CD4-positive, alpha-beta T cell treated with Interferon gamma for 1 hour (primary cell): ENCODE measurements around the gene ZNF497.
"Not testable (repeated sequence)": the region's sequence is repeated elsewhere in the genome, so short reads cannot be mapped to it uniquely, and the experiment has no call there.

Experiments used
- DNase-seq: peaks from one replicate; pipeline ENCODE4 v3.0.0-alpha.2; 2020

Gene ZNF497

DNA sequence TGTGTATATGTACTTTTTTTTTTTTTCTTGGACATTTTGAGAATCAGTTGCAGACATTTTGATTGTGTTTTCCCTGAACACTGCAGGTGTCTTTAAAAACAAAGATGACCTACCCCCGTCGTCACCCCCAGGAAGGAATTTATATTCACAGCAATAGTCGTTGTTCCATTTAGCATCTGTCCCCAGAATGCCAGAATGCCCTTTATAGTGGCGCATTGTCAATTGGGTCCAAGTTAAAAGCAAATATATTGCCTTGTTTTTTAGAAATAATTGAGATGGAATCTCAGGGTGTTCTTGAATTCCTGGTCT is 31.1 kb upstream of the ZNF497 start:
- DNase-seq, result no peak

DNA sequence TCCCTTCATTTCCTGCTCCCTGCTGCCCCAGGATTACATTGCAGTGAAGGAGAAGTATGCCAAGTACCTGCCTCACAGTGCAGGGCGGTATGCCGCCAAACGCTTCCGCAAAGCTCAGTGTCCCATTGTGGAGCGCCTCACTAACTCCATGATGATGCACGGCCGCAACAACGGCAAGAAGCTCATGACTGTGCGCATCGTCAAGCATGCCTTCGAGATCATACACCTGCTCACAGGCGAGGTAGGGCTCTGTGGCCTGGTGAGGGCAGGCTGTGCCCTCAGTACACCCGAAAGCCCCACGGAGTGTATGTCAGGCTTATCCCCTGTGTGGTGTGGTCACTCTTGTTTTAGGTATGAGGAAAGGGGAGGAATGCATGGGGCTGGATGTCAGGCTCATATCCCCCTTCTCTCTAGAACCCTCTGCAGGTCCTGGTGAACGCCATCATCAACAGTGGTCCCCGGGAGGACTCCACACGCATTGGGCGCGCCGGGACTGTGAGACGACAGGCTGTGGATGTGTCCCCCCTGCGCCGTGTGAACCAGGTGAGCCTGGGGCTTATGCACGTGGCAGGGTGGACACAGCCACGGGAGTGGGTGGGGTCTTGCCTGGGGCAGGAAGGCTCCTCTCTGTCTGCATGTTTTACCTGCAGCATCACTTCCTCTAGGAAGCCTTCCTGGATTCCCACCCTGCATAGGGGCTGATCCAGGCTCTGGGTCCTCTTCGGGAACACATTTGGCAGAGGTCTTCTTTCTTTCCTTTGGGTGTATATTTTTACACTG is 30.6 kb upstream of the ZNF497 start:
- no peak for DNase-seq

DNA sequence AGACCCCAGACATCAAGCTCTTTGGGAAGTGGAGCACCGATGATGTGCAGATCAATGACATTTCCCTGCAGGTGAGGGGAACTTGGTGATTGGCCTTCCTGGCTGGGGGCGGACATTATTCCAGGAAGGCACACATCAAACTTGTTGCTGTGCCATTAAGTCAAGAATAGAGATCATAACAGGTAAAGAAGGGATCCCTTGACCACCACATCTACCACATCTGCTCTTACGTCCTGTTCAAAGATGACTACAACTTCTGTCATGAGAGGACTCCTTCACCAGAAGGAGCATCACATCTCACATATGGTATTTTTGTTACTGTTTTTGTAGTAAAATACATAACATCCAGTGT is 25.6 kb upstream of the ZNF497 start:
- no peak for DNase-seq

DNA sequence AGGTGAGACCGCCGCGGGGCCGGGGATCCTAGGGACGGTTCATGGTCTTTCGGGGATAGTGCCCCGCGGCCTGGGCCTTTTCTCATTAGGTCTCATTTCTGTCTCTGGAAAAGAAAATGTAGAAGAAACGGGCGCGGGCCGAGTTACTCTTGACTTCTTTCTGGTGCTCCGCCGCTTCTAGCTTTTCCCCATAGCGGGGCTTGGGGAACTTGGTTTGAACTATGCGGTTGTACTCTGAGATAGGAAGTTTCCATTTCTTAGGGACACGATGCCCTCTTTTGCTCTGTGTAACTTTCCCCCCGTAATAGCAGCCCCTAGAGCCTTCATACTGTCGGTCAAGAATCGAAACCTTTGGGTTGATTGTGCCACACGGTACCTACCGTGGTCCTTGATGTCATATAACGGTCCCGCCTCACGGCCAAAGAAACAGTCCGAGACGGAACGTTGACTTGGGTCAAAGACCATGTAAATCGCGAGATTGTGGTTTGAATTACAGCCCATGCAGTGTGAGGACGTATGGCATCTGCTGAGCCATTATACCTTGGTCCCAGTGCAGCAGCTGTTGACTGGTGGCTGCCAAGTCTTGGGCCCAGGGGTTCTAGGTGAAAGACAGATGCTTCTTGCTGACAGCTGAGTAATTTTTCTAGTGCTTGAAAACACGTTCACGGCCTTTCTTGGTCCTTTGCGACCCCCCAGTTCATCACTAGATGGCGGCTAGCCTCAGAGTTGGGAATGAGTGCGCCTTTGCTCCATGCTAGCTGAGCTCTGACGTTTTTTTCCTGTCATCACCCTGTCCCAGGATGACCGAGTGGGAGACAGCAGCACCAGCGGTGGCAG is 25.0 kb upstream of the ZNF497 start:
- DNase-seq, result no peak

DNA sequence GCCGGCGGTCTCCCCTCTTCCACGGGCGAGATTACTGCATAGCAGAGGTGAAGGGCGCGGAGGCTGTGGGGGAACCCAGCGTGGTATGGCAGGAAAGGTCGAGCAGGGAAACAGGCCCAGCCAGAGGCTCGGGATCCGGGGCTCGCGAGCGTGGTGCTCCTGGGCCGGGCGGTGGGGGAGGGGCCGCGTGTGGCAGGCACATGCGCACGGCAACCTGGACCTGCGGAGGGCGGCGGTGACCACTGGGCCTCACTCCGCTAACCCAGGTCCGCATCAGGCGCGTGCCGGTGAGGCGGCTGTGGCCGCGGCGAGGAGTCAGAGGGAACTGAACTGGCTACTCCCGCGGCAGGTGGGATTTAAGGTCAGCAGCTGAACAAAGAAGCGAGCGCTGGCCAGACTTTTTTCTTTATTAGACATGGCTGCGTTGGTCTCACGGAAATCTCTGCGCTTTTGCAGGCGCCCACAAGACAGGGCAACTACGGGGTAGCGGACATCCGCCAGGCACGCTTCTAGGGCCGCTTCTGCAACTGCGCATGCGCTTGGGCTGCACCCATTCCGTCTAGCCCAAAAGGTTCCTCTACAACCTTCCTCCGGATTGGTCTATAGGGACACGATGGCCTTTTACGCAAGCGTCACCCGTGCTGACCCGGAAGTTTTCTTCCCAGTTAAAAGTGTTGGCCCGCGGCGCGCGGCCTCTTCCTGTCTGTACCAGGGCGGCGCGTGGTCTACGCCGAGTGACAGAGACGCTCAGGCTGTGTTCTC is 24.2 kb upstream of the ZNF497 start, which contains the start of gene RPS5:
Gene RPS5, plus strand, starts transcription at position 694 of the 762 bp plus-strand sequence. CDS start 869 bp downstream, outside the sequence.
- peak; percentile 99 for DNase-seq

DNA sequence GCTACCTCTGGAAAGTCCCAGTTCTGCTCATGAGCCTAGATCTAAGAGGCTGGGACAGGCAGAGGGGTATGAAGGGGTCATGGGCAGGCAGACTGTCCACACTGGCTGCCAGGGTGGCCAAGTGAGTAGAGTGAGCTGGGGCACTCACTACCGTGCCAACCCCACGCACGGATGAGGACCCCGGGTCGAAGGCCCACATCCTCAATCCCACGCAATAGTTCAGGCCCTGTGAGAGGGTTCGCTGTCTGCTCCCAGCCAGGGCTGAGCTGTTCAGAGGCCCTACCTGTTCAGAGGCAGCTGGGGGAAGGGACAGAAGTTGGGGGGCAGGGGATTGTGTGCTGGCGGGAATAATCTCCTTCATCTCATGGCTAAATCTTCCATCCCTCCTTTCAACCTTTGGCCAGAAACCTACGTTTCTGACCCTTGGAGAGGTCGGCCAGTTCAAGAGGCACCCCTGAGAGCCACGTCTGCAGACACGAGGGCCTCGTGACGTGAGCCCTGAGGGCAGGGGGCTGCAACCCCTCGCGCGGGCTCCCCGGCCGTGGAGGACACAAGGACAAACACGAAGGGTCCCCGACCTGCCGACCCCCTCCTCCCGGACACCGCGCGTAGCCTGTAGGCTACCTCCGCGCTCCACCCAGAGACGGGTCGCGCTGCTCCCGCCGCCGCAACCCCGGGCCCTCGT is 23.5 kb upstream of the ZNF497 start:
- DNase-seq, result no peak

DNA sequence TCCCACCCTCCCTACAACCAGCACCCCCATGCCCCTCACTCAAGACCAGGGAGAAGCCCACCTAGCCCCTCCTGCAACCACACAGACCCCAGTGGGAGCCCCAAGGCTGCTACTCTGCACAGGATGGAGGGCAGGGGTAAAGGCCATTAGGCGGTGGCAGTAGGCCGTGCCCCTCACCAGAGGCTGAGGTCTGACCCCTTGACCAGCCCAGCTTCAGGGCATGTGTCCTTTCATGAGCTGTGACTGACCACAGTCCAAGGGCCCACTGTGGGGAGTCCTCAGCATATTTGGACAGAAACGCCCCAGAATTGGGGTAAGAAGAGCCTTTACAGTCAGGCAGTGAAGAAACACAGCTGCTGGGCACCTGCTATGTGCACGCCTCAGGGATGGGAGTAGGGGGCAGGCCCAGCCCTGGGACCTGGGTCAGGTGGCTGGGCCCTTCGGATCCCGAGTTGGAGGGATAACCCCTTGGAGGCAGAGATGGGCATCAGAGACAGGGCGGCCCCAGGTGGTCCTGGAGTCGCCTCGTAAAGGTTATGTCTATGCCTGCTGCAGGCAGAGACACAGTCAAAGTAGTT is 22.9 kb upstream of the ZNF497 start:
- DNase-seq, result no peak

DNA sequence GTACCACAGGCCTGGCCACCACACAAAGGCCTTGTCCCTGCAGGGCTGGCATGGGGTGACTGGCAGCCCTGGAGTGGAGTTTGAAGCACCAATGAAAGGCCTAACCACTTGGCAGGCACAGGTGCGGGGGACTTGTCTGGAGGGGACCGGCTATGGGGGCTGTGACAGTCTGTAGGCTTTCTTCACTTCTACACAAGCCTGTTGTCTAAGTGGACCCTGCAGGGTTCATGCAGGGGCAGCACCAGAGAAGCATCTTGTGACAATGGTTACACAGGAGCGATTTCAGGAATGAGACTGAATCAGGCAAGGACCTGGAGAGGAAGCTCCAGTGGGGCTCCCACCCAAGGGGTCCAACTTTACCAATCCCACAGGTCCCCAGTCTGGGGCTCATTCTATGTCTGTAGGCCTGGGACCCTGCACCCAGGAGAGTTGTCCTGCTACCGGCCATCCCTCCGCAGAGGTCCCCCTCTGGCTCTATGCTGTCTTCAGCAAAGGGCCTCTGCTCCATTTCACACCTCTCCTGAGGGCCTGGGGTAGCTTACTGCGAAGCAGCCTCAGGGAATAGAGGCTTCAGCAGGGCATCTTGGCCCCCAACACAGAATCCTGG is 20.5 kb upstream of the ZNF497 start:
- DNase-seq, result no peak

DNA sequence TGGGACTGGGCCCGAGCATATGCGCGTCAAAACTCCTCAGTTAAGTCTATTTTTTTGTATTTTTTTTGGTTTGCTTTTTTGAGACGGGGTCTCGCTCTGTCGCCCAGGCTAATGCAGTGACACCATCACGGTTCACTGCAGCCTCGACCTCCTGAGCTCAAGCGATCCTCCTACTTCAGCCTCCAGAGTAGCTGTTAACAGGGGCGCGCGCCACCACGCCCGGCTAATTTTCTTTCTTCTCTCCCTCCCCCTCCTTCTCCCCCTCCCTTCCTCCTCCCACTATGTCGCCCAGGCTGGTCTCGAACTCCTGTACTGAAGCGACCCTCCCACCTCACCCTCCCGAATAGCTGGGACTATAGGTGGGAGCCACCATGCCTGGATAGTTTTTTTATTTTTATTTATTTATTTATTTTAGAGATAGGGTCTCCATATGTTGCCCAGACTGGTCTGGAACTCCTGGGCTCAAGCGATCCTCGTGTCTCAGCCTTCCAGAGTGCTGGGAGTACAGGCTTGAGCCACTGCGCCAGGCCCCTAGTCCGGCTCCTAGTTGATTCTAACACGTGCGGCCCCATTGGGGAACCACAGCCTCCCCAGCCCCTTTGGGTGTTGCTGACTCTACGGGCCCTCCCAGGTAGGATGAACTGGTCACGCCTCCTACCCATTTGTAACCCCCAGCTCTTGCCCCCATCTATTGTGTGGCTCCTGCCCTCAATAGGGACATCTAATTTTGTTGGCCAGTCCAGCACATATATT is 19.1 kb upstream of the ZNF497 start:
- DNase-seq, result no peak

DNA sequence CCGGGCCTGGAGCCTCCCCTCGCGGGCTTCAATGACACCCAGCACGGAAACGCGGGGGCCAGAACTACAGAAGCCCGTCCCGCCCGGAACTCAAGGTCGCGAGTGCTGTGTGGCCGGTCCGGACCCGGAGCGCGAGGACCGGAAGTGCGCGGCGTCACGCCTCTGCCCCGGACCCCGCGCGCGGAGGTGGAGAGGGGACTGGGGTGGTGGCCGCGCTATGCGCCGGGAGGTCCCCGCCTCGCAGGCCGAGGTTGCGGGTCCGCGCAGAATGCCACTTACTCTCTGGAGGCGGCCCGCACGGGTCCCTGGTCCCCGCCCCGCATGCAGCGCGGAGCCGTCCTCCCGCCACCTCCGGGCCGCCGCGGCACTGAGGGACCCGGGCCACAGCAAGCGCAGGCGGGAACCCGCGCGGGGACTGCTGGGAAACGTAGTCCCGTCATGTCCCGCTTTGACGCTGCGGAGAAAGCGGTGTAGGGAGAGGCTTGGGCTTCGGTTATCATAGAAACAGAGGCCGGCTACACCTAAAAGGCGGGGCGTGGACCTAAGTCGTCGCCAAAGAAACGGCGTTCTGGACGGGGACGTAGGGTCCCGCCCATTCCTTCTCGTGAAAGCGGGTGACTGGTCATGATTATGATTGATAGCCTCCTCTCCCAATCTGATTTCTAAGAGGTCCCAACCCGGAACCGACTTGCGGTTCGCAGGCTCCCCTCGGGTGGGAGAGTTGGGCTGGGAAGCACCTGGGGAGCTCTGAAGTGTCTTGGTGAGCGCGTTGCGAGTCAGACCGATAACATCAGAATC is 18.3 kb upstream of the ZNF497 start, which contains the start of gene ZNF837:
Gene ZNF837, minus strand, starts transcription at position 369 of the 798 bp plus-strand sequence. CDS start 11,698 bp downstream, outside the sequence.
- peak; percentile 100 for DNase-seq

DNA sequence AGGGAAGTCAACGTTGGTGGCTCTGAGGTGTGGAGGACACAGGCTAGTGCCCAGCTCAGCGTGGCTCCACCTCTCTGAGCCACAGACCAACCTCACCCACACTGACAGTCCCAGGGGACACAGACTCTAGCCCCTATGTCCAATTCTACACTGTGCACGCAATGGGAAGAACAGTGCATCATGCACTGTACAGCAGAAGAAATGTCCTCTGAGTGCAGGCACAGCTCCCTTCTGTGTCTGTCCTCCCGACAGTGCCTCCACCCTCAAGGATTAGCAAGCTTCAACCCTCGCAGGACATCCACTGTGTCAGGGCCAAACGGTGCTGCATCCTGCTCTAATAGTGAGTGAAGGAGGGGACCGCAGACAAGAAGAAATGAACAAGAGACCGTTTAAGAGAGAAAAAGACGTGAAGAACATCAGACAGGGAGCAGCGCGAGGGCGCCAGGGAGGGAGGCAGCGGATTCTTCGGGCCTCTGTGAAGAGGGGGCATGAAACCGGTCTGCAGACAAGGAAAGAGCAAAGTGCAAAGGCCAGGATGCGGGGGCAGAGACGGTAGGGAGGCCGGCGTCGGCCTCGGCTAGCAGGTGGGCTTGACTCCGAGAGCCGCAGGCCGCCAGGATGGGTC is 17.6 kb upstream of the ZNF497 start:
- DNase-seq, result no peak

DNA sequence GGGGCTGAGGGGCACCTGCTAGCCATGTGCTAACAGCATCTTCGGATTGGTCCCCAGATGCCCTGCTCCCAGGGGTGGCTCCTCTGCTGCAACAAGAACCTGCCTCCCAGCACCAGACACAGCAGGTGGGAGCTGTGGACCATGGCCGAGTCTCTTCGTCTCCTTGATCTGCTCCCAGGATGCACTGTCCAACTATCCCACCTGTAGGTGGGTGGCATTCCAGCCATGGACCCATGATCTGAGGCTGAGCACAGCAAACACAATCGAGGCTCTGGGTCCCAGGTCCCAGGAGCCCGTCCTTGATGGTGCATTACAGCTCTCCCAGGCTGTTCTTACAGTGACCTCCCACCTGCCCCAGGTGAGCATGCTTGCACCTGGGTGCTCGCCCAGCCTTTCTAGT is 16.7 kb upstream of the ZNF497 start:
- no peak for DNase-seq

DNA sequence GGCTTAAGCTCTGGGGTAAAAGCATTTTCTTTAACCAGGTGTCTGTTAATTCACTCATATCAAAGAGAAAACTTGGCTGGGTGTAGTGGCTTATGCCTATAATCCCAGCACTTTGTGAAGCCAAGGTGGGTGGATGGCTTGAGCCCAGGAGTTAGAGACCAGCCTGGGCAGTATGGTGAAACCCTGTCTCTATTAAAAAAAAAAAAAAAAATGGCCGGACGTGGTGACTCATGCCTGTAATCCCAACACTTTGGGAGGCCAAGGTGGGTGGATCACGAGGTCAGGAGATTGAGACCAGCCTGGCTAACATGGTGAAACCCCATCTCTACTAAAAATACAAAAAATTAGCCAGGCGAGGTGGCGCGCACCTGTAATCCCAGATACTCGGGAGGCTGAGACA is 14.2 kb upstream of the ZNF497 start:
- not testable (repeated sequence) for DNase-seq

DNA sequence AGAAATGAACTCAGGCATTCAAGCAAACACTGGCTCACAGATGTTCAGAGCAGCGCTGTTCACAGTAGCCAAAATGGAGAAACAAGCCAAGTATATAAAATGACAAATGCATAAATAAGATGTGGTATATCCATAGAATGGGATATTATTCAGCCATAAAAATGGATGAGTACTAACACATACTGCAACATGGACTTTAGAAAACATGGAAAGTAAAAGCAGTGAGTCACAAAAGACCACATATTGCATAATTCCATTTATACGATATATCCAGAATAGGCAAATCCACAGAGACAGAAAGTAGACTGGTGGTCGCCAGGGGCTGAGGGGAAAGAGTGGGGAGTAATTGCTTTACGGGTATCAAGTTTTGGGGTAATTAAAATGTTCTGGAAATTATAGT is 11.6 kb upstream of the ZNF497 start:
- DNase-seq, result no peak

DNA sequence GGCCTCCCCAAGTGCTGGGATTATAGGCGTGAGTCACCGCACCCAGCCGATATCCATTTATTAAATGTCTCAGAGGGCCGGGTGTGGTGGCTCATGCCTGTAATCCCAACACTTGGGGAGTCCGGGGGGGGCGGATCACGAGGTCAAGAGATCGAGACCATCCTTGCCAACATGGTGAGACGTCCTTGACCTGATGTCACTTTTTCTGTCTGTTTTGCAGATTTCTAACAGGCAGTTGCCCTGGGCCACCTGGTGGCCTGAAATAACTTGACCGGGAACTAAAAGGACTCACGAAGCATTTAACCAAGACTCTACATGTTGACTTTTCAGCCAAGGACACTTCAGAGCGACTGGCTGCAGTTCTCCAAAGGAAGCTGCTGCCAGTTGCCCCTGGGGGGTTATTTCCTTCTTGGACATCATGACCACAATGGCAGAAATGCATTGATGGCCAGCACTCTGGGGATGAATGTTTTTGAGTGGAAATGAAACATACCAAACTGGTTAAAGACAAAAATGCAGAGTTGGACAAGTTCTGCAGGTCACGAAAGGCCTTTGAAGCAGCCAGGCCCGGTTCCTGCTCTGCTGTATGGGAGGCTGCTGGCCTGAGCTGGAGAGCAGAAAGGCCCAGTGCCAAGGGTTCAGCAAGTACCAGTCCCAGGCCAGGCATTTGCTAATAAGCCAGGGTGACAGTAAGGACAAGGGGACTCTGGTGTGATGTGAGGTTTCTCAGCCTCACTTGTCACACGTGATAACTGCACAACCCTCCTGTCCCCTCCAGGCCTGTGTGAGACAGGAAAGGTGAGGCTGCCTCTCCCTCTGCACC is 10.0 kb upstream of the ZNF497 start:
- DNase-seq, result no peak

DNA sequence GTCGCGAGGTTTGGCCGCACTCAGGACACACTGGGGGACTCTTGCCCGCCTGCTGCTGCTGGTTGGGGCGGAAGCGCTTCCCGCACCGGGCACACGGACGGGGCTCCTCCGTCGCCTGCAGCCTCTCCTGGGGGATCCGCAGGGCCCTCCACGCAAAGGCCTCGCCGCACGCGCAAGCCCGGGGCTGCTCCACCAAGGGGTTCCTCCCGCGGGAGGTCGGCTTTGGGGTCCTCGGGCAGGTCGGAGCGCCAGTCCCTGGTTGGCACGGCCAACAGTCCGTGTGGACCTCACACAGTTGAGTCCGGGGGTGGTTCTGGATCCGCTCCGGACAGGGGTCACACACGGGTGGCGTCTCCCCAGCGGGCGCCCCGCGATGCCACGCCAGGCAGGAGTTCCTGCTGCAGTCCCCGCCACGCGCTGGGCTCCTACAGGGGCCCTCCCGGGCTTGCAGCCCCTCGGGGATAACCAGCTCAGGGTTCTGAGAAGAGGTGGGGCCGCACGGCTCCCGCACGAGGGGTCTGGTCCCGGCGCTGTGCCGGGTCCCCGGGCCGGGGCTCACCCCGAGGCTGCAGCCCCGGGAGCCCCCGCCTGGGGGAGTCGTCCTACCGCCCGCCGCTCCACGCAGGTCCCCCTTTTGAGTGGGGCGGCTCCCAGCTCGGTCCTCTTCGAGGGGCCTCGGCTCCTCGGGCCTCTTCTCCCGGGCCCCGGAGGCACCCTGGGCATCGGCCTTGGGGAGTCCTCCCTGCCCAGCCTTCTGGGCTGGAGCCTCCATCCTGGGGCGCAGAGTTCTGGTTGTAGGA is 6.2 kb upstream of the ZNF497 start:
- no peak for DNase-seq

DNA sequence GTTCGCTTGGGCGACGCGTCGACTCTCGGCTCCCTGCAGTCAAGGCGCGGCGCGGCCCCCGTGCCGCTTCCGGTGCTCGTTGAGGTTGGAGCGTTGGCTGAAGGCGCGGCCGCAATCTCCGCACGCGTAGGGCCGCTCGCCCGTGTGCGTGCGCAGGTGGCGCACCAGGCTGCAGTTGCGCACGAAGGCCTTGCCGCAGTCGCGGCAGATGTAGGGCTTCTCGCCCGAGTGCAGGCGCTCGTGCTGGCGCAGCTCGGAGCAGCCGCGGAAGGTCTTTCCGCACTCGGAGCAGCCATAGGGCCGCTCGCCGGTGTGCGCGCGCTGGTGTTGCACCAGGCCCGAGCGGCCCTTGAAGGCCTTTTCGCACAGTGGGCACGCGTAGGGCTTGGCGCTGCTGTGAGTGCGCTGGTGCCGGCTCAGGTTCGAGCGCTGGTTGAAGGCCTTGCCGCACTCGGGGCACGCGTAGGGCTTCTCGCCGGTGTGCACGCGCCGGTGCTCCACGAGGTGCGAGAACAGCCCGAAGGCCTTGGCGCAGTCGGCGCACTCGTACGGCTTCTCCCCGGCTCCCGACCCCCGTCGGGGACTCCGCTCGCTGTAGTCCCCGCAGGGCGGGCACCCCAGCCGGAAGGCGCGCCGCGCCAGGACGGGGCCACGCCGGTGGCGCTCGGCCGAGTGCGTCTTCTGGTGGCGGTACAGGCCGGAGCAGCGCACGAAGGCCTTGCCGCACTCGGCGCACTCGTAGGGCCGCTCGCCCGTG is 5.3 kb upstream of the ZNF497 start:
- DNase-seq, result no peak
